GM19324 (cell line): ENCODE measurements around the gene EFHC2.
"Not testable (repeated sequence)": the region's sequence is repeated elsewhere in the genome, so short reads cannot be mapped to it uniquely, and the experiment has no call there.

ENCODE experiments used
- ATAC-seq: cut with Tn5 transposase; IDR thresholded peaks from one replicate; pipeline ENCODE4 v1.9.1; 2021; ENCODE audit warnings: mild to moderate bottlenecking, moderate library complexity; ENCODE audit not compliant: unreplicated experiment, low FRiP score

Gene EFHC2

DNA sequence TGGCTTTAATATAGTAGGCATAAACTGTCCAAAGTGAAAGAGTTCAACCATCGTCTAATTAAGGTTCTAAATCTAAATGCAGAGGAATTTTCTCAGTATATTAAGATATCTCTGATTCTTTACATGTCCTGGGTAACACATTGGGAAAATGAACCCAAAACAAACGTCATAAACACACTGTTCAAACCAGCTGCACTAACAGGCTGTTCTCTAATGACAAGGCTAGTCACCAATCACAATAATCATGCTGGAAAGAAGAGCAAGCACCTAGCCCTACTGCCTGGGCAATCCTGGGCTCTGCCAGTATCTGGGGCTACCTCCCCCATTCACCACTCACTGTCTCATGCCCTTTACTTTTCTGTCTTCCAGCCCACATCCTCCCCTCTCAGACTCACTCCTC, 107.9 kb downstream of the EFHC2 start:
- ATAC-seq = no peak

DNA sequence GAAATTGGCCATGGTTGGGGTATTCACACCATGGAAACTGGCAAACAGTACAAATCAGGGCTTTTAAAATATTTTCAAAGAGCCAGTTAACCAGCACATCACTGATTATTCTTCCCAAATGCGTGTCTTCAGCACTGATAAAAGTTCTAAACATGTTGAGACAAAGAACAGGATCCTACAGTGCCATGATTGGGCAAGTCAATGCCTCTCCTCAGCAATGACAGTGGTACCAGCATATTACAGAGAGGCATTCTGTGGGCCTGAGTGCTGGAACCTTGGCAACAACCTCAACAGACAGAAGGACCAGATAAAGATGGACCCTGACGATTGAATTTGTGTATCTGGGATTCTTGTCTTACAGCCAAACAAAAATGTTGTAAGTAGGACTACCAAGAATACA, 108.9 kb downstream of the EFHC2 start:
- ATAC-seq = no peak

DNA sequence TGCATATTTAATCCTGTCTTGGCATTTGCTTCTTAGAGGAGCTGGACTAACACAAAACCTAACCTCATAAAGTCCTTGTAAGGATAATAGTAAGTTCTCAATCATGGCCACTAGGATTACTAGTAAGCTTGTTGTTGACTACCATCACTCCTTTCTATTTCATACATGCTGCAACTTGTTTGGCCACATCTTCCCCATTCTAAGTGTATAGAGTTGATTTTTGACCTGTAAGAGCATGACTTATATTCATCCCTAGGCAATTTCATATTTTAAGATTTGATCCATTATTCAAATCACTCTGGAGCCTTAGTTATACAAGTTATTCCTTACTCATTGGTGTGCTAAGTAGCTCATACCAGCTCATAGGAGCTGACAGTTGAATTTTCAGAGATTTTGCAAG, 109.4 kb downstream of the EFHC2 start:
- no peak for ATAC-seq

DNA sequence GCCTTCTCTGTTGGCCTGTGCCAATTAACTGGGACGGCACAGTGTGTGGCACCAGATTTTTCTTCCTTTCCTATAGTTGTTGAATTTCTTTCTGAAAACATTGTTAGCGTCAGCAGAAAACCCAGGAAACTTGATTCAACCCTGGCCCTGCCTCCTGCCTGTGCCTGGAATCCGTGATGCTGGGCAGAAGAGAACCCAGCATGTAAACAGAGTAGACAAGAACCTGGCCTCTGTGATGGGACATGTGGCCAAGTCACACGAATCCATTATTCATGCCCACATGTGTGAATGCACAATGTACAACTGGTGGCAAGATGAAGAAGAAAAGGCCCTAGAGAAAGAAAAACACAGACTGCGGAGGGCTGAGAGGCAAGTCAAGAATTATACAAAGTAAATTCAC, 111.4 kb downstream of the EFHC2 start:
- no peak for ATAC-seq

GRCh38 chrX:44228621-44229020, 114.9 kb downstream of the EFHC2 start:
- peak; percentile 70 for ATAC-seq

GRCh38 chrX:44227991-44228390, 115.5 kb downstream of the EFHC2 start:
- ATAC-seq = no peak

DNA sequence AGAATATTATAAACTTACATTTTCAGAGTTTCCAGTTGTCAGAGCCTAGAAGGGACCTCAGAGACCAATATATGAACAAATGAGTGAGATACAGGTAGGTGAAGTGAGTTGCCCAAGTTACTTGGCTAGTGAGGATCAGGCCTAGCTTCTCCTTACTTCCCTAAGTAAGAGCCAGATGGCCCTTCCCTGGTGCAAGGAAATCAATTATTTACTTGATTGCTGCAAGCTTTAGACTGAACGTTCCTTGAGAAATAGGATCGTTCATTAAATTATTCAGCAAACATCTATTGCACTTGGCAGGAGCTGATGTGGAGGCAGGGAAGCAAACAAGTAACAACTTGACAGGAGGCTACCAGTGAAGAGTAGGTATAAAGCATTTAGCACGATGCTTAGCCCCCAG, 117.8 kb downstream of the EFHC2 start:
- ATAC-seq = no peak

GRCh38 chrX:44224760-44225159, 118.7 kb downstream of the EFHC2 start:
- no peak for ATAC-seq

DNA sequence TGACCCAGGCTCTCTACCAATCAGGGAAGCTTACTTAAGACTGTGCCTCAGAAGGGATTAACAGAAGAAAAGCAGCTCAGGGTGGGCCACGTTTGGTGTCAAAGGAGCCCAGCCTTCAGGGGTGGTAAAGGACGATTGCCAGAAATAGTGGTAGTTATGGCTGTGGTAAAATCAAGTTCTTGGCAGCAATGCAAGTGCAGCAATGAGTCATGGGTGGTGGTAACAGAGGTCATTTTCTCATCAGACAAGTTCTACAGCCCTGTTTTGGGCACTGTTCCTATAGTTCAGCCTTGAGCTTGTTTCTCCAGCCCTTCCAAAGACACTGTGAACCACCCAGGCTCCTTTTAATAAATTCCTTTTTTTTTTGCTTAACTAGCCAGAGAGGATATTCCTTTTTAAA, 120.3 kb downstream of the EFHC2 start:
- ATAC-seq = no peak

GRCh38 chrX:44218465-44218864, 125.0 kb downstream of the EFHC2 start:
- no peak for ATAC-seq

DNA sequence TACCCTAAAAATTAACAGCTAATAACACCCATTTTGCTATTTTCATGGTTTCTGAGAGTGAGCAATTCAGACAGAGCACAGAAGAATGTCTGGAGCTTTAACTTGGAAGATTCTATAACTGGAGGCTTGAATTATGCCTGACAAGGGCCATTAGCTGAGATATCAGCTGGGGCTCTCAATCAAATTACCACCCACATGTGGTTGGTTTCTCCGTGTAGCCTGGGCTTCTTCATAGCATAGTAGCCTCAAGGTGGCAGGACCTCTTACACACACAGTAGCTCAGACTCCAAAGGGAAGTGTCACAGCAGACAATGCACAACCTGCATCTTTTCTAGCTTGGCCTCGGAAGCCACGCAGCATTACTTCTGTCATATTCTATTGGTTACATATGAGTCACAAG, 127.3 kb downstream of the EFHC2 start:
- no peak for ATAC-seq

DNA sequence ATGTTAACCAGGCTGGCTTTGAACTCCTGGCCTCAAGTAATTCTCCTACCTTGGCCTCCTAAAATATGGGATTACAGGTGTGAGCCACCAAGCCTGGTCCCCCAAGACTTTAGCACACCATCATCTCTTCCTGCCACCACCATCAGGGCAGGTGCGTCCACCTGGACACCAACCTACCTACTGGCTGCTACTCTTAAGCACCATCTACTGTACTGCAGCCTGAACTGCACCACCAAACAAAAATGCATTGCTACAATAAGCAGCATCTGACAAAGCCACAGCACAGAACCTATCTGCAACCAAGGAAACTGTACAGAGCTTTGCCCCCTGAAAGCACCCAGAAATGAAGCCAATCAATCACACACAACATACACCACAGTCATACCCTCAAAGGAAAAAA, 139.7 kb downstream of the EFHC2 start:
- ATAC-seq = no peak

DNA sequence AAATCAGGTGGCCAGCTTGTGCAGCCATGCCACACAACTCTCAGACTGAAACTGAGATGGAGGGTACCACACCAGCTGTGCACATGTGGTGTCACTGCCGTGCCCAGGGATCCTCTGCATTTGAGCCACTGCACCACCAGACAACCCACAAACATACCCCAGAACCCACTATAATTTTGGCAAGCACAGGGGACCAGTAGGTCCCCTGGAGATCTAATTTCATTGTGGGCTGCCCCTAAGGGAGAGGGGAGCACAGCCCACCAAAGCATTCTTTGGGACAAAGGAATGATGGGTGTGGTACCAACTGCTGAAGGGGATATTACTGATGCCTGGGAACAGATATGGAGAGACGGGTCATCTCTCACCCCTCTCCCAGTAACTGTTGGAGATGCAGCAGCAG, 140.9 kb downstream of the EFHC2 start:
- no peak for ATAC-seq

DNA sequence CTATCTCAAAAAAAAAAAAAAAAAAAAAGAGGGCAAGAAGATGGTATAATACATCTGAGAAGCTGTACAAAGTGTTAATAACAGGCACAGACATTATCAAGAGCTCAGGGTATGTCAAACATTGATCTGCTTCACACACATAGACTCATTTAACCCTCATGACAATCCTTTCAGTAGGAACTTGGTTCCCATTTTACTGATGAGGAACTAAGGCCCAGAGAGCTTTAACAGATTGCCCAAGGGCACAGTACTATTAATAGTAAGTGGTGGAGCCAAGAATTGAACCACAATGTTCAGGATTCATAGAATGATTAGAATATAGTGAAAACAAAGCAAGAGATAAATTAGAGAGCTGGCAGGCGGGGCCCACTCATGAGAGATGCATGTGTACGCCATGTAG, 154.4 kb downstream of the EFHC2 start:
- no peak for ATAC-seq

GRCh38 chrX:44187915-44188314, 155.6 kb downstream of the EFHC2 start:
- ATAC-seq = not testable (repeated sequence)

DNA sequence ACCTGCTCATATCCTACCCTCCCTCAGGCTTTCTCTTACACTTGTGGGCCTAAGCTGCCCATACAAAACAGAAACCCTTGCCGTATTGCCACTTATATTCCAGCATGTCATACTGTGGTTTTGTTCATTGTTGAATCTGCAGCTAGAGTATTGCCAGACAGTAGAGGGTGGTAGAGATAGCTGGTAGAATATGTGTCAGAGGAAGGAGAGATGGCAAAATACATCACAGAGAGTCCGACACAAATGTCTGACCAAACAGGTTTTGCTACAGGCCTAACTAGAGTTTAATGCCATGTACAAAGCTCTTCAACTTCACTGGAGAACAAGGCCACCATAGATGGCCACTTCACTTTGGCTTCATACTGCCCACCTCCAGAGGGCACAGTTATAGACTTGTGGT, 160.1 kb downstream of the EFHC2 start:
- no peak for ATAC-seq

DNA sequence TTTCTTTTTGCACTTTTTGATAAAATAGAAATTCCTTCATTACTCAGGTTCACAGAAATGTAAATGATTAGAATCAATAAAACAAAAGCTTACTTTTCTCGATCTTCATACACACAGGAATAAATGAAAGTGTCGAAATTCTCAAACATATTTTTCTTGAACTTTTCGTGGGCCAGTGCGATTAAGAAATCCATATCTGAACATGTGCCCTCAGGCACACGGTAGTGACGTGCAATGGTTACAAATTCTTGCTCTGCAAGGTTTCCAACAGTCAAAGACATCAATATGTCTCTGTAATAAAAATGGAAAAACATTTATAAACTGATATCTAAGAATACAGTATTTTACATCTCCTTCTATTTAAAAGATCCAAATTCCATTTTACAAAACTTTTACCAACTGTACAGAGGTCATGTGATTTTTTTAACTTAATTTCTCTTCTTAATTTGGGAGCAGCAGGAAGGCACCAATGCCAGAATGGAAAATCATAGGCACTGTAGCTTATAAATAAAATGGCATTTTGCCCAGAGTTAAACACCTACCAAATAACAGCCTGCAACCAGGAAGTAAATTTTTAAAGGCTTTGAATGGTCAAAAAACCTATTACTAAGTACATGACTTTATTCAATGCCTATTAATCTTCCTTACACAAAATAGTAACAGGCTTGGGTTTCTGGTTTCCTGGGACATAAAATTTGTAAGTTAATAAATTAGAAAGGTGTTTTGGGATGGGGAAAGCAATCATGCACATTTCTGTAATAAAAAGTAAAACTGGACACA, 165.0 kb downstream of the EFHC2 start:
- ATAC-seq = no peak

DNA sequence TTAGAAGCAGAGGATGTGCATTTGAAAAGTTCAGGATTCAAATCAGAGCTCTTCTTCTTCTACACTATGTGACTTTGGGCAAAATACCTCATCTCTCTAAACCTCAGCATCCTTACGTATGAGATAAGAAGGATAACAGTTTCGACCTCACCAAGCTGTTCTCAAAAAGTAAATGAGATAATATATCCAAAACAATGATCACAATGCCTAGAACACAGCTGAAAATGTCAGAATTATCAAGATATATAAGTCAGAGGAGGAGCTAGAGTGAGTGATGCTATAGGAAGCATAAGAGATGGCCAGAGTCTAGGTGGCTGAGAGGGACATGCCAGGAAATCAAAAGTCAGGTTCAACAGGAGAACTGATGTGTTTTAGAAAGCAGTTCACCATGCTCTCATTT, 168.0 kb downstream of the EFHC2 start:
- ATAC-seq = no peak

DNA sequence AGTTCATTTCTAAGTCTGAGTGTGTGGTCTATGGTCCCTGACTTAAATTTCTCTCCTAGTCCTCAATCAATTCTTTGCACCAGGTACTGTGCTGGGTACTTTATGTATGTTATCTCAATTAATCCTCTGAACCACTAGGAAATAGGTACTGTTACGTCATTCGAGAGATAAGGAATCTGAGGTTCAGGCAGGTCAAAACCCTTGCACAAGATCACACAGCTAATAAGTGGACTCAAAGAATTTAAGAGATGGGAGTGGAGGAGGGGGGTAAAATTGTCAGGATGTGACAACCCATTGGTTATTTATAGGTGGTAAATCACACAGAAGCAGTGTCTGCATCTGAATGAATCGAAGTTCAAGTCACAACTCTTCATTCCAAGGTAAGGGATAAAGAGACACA, 169.4 kb downstream of the EFHC2 start:
- no peak for ATAC-seq

DNA sequence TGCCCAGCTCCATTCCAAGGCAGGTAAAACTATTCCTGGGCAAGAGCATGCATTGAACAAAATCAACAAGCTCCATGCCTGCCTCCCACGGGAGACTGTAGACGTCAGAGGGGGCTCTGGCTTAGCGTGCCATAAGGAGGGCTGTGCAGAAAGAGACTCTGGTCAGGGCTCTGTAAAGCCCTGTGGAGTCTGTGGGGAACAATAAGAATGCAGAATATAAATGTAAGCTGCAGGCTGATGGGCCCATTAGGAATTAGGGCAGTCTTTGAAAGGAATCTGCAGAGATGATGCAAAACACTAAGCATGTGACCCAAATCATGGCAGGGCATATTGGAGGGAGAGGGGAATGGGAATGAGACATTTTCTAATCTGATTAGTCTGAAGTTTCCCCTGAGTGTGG, 170.3 kb downstream of the EFHC2 start:
- no peak for ATAC-seq

GRCh38 chrX:44167116-44167515, 176.4 kb downstream of the EFHC2 start:
- ATAC-seq = no peak

- no peak for ATAC-seq
These were observed 180.5 kb downstream of the EFHC2 start for GRCh38 chrX:44162964-44163475.

DNA sequence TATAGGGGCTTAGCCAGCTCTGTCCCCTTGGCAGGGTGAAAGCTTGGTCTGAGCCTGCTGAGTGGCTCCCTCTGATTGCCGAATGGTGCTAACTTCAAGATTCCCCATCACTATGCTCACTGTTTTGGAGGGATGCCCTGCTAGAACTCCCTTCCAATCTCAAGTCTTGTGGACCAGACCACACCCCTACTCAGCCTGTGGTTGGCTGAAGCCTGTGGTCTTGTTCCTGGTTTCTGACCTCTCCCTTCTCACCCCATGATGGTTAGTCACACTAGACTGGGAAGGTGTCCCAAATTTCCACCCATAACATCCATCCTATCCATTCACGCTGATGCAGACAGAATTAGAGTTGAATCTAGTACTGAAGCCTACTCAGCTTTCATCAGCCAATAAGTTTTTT, 185.6 kb downstream of the EFHC2 start:
- no peak for ATAC-seq
